GM18511 (cell line): ENCODE data around the gene TOR4A.
"Not testable (repeated sequence)": the region's sequence is repeated elsewhere in the genome, so short reads cannot be mapped to it uniquely, and the experiment has no call there.

ENCODE experiments used
- ATAC-seq: cut with Tn5 transposase; IDR thresholded peaks from one replicate; pipeline ENCODE4 v1.9.1; 2021; ENCODE audit warnings: mild to moderate bottlenecking, moderate library complexity; ENCODE audit not compliant: unreplicated experiment

TOR4A gene

DNA sequence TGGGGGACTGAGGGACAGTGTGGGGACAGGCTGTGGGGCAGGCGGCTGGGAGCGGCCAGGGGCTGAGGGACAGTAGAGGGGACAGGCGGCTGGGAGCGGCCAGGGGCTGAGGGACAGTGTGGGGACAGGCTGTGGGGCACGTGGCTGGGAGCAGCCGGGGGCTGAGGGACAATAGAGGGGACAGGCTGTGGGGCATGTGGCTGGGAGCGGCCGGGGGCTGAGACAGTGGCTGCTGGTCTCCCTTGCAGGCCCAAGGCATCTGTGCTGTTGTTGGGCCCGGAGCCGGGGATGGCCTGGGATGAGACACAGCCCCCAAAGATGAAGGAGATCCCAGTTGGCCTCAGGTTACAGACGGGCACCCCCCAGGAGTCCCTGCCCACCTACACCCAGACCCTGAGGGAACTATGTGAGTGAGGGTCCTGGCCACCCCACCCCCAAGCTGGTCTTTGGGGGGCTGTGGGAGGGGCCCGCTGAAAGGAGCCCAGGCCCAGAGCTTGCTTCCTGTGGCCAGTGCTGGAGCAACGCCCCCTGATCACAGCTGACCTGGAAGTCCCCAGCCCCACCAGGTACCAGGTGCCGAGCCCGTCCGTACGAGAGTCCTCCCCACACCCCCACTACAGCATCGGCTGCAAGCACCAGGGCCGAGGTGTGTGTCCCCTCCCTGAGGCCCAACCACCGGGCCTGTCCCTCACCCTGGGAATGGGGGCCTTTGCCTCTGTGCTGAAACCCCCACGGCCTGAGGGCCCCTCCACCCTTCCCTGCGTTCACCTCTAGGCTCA is 25.8 kb upstream of the TOR4A start:
- ATAC-seq, result no peak

DNA sequence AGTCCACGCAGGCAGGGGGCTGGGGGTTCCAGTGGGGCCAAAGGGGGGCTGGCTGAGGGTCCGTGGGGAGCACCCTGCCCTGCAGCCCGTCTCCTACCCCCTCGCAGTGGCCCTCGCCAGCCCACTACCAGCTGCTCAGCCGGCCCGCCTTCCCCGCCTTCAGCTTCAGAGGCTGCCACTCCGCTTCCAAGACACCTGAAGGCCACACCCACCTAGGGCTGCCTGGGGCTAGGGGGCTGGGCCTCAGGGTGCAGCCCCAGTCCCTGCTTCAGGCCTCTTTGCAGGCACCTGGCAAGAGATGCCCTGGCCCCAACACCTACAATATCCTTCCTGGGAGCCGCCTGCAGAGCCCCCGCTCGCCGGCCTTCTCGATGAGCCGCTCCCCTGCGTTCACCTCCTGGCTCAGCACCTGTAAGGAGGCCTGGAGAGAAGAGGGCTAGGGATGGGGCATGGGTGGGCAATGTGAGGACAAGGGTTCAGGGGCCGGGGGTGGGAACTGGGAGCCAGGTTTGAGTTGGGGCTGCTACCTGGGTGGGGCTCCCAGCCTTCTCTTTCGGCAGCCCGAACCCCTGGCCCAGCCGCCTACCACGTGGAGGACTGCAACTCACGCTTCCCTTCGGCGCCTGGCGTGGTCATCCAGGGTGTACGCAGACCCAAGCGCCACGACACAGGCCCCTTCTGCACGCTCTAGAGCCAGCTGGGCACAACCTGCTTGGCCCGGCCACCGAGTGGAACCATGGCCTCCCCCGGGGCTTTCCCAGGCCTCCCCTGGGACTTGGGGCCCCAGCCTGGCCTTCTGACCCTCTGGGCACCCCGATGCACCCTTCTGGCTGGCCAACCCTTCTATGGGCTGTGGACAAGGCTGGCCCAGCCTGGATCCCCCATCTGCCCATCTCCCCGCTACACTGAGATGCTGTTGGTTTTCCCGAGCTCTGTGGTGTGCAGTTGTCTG is 24.7 kb upstream of the TOR4A start:
- ATAC-seq, result no peak

DNA sequence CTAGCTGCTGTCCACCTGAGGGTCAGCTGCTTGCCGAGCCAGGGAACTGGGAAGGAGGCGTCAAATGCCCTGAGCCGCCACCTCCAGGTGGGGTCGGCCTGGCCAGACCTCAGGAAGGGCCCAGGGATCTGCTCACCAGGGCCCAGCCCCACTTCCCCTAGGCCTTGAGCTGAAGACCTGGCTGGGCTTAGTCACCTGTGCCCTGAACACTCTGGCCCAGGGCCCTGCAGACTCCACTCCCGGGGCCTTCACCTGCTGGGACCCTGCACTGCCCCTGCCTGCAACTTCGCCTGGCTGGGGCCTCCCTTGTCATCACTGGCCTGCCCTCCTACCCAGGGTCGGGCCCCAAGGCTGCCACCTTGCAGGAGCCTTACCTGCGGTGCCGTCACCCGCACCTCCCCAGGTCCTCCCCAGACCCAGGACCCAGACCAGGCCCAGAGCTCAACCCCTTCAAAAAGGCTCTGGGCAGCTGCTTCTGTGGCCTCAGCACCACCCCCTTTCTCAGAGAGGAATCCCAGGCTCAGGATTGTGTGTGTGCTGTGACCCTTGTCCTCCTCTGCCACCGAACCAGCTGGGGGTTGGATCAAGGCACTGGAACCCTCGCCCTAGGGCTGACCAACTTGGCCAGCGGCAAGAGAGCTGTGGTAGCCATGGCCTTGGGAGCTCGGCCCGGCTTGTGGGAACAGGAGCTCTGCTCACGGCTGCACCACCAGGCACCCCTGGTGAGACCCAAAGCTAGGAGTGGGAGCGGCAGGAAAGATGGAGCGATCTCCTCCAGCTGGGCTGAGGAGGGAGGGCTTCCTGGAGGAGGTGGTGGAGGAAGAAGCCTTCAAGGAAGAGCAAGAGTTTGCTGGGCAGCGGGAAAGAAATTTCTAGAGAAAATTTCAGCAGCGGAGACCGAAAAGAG is 23.6 kb upstream of the TOR4A start:
- no peak for ATAC-seq

DNA sequence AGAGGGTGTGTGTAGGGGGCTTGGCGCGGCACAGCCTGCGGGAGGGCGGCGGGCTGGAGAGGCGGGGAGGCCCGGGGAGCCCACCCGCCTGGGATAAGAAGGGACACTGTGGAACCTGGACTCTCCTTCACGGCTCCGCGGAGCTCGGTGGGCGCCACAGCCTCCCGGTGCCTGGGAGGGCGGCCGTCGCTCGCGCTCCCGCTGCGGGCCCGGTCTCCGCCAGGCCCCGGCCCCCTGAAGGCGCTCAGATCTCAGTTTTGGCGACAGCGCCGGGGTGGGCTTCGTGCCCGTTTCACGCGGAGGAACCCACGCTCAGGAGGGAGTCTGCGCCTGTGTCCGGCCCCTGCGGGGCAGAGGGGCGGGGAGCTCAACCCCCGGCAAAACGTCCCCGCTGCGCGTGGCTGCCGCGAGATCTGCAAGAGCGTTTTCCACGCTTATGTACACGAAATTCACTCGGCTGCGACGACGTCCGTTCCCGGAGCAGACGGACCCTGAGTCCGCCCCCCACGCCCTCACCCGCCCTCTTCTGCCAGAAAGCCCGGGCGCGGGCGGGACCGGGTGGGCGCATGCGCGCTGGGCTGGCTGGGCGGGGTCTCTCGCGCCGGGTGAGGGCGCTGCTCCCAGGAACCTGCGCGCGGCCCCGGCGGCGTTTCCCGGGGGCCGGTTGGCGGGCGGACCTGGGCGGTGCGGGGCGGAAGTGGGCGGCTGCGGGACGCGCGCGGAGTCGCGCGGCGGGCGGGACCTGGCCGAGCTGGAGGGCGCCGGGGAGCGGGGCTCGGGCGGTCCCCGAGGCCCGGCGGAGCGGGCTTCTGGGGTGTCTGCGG is 22.7 kb upstream of the TOR4A start, which contains the start of gene NELFB:
NELFB (plus strand) TSS at position 704 of the 824 bp plus-strand sequence.
- ATAC-seq, result peak; percentile 78

DNA sequence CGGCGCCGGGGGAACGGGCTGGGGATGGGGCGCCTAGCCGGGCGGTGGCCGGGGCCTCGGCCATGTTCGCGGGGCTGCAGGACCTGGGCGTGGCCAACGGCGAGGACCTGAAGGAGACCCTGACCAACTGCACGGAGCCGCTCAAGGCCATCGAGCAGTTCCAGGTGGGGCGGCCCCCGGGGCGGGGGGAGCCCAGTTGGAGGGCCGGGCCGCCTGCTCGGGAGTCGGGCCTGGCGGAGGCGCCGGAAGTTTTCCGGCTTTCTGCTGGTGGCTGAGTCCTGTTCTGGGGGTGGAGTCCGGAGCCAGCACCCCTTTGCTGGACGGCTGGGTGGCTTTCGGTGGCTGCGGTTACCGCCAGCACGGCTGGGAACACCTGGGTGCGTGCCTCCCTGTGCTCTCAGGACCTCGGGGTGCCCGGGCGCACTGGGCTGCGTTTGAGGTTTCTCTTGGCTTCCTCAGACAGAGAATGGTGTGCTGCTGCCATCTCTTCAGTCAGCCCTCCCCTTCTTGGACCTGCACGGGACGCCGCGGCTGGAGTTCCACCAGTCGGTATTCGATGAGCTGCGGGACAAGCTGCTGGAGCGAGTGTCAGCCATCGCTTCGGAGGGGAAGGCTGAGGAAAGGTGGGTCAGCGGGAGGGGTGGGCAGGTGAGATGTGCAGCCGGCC is 21.9 kb upstream of the TOR4A start:
- peak; percentile 41 for ATAC-seq

DNA sequence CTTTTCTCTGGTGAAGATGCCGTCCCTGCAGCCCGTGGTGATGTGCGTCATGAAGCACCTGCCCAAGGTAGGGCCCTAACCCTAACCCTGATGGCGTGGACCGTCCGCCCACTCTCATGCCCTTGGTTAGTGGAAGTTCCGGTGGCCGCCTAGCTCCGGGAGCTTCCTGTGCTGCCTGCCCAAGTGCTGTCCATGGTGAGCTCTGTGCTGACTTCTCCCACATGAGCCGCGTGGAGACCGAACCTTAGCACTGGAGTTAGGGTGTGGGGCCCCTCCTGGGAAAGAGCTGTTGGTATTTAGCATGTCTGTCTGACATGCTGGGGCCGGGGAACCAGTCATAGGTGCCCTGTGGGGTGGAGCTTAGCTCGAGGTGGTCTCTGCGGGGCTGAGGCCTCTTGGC is 21.2 kb upstream of the TOR4A start:
- no peak for ATAC-seq

DNA sequence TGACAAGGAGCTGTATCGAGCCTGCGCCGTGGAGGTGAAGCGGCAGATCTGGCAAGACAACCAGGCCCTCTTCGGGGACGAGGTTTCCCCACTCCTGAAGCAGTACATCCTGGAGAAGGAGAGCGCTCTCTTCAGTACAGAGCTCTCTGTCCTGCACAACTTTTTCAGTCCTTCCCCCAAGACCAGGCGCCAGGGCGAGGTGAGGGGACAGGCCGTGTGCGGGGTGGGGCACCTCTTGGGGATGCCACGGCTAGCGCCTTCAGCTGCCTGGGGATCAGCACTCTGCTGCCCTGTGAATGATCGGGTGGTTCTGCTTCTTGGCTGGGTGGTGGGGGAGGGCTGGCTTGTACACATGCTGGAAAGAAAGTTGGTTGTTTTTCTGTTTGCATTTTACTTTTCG is 20.7 kb upstream of the TOR4A start:
- no peak for ATAC-seq

DNA sequence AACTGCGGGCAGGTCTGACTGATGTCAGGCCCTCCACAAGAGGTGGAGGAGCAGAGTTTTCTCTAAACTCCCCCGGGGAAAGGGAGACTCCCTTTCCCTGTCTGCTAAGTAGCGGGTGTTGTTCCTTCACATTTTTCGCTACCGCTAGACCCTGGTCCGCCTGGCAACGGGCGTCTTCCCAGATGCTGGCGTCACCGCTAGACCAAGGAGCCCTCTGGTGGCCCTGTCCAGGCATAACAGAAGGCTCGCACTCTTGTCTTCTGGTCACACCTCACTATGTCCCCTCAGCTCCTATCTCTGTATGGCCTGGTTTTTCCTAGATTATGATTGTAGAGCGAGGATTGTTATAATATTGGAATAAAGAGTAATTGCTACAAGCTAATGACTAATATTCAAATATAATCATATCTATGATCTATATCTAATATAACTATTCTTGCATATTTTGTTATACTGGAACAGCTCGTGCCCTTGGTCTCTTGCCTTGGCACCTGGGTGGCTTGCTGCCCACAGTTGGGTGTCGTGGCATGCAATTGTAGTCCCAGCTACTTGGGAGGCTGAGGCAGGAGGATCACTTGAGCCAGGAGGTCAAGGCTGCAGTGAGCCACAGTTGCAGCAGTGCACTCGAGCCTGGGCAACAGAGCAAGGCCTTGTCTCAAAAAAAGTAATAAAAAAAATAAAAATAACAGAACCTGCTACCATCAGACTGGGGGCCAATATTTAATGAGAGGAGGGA is 15.2 kb upstream of the TOR4A start:
- not testable (repeated sequence) for ATAC-seq

DNA sequence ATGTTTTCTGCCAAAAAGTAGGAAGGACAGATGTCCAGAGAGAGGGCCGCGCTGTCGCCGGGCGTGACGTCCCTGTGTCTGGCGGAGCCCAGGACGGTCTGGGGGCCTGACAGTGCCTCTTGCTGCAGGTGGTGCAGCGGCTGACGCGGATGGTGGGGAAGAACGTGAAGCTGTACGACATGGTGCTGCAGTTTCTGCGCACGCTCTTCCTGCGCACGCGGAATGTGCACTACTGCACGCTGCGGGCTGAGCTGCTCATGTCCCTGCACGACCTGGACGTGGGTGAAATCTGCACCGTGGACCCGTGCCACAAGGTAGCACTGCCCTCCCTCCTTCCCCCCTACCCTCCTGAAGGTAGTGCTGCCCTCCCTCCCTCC is 14.6 kb upstream of the TOR4A start:
- ATAC-seq, result no peak

DNA sequence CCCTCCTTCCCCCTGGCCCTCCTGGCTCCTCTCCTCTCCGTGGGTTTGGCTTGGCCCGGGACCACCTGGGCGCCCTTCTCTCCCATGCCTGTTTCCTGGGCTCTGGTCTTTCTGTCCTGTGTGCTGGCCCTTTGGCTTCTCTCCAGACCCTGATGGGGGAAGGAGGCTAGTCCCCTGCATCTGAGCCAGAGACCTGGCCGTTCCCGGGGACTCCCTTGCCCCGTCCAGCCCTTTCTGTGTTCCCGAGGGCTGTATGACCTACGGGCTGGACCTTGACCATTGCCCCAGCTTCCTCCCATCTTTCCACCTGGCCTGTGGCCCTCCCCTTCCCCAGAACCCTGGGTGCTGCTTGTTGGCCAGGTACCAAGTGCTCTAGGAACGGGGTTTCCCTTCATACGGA is 14.0 kb upstream of the TOR4A start:
- no peak for ATAC-seq

DNA sequence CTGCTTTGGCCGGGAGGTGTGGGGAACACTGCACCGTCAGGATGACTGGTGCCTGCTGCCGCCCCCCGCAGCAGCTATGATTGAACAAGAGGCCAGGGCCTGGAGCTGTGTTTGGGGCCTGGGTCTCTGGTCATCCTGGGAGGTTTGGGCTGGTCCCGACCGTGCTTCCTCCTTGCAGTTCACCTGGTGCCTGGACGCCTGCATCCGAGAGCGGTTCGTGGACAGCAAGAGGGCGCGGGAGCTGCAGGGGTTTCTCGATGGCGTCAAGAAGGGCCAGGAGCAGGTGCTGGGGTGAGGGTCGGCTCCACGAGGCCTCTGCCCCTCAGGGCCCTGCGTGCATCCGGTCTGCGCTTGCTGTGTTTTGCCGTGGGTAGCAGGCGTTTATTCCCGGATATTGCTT is 13.5 kb upstream of the TOR4A start:
- no peak for ATAC-seq

DNA sequence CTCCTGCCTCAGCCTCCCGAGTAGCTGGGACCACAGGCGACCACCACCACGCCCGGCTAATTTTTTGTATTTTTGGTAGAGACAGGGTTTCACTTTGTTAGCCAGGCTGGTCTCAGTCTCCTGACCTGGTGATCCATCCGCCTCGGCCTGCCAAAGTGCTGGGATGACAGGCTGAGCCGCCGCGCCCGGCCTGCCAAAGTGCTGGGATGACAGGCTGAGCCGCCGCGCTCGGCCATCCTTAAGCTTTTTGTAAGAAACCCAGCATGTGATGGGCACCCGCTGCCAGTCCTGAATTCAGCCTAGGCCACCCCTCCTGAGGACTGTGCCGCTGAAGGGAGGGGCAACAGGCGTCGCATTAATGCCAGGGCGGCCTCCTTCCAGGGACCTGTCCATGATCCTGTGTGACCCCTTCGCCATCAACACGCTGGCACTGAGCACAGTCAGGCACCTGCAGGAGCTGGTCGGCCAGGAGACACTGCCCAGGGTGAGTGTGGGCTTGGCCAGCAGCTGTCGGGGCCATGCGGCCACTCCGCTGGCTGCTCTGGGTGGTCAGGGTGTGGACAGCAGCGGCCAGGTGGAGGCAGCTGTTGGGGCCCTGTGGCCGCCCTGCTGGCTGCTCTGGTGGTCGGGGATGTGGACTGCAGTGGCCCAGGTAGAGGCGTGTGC is 11.9 kb upstream of the TOR4A start:
- ATAC-seq, result no peak

DNA sequence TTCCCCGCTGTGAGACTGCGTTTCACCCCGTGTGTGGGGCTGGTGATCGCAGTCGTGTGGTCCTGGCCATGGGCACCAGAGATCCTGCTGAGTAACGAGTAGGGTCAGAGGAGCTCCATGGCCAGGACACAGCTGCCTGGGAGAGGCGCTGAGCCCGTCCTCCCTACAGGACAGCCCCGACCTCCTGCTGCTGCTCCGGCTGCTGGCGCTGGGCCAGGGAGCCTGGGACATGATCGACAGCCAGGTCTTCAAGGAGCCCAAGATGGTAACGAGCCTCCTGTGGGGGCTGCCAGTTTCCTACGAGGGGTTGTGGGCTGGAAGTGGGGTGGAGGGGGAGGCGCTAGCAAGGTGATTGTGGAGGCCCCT is 11.4 kb upstream of the TOR4A start:
- ATAC-seq, result no peak

DNA sequence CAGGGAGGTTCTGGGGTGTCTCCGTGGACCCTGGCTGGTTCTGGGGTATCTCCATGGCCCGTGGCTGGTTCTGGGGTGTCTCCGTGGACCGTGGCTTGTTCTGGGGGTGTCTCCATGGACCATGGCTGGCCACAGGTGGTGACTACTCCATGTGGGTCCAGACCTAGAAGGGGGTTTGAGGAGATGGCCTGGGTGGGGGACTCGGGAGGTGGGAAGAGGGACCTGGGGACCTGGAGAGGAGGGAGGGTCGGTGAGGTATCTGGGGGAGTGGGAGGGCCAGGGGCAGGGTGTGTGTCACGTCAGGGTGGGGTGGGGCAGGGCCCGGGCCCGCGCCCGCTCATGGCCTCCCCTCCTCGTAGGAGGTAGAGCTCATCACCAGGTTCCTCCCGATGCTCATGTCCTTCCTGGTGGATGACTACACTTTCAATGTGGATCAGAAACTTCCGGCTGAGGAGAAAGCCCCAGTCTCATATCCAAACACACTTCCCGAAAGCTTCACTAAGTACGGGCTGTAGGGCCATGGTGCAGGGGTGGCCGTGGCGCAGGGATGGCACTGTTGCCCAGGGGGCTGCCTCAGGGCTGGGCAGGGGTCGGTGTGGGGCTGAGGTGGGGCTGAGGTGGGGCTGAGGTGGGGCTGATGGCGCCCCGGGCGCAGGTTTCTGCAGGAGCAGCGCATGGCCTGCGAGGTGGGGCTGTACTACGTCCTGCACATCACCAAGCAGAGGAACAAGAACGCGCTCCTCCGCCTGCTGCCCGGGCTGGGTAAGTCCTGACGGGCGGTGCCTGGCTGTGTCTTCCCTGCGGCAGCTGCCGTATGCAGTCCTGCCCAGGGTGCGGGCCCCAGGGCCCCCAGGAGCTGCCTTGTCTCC is 10.7 kb upstream of the TOR4A start:
- no peak for ATAC-seq

DNA sequence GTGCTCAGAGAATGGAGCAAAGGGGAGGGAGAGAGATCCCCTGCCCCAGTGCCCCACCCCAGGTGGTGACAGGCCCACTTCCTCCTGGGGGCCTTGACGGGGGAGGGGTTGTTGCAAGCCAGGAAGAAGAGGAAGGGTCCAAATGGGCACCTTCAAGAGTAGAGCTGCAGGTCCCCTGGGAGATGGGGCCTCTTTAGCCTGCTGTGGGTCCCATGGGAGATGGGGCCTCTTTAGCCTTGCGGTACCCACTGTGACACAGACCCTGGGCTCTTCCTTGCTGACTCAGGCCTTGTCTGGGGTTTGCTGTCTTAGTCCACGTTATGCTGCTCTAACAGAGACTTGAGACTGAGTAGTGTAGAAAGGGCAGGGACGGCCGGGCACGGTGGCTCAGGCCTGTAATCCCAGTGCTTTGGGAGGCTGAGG is 9.6 kb upstream of the TOR4A start:
- no peak for ATAC-seq

DNA sequence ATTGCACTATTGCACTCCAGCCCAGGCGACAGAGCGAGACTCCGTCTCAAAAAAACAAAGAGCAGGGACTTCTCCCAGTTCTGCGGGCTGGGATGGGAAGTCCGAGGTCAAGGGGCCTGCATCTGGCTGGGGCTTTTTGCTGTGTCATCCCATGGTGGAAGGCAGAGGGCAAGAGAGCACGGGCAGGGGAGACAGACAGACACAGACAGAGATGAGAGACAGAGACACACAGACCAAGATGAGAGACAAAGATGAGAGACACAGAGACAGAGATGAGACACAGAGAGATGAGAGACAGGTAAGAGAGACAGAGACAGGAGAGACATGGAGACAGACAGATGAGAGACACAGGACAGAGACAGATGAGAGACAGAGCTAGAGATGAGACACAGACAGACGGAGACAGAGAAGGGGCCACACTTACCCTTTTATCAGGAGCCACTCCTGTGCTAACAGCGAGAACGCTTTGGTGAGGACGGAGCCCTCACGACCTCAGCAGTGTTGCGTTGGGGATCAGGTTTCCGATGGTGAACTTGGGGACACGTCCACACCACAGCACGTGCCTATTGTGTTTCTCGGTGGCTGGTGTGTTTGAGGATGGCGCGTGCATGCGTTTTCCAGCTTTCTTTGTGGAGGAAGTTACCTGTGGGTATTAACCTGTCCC is 8.9 kb upstream of the TOR4A start:
- no peak for ATAC-seq

DNA sequence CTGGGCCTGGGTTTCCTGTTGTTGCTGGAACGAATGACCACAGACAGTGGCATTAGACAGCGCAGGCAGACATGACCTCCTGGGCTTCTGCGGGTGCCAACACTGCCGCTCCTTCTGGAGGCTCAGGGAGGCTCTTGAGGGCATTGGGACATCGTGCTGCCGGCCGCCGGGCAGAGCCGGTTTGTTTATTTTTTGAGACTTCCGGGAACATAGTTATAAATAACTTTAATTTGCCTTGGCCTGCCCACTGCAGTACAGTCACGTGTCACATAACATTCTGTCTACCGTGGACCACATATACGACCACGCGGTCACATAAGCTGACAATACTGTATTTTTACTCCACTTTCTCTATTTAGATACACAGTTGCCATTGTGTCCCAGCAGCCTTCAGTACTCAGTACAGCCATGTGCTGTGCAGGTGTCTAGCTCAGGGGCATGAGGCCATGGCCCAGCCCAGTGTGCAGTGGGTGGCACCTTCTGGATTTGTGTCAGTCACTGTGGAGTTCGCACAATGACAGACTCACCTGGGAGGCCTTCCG is 8.2 kb upstream of the TOR4A start:
- ATAC-seq, result no peak
